GM10847 (cell line): ENCODE measurements around the gene FAM53B.

Source experiments
- POLR2A ChIP-seq: IDR thresholded peaks from 2 replicates; pipeline ENCODE4 v1.6.1; 2011; ENCODE audit not compliant: insufficient read length; ENCODE audit errors: extremely low read depth

The FAM53B gene

GRCh38 chr10:124699471-124700292 is 44.5 kb downstream of the FAM53B start:
- no peak for TF ChIP-seq POLR2A

- TF ChIP-seq POLR2A: no peak
These were observed 45.4 kb downstream of the FAM53B start for GRCh38 chr10:124698545-124699469.

GRCh38 chr10:124697837-124698544 is 46.2 kb downstream of the FAM53B start:
- TF ChIP-seq POLR2A: no peak

GRCh38 chr10:124697443-124697836 is 46.7 kb downstream of the FAM53B start:
- TF ChIP-seq POLR2A: no peak

- peak; percentile 29 for TF ChIP-seq POLR2A
These were observed 47.5 kb downstream of the FAM53B start for GRCh38 chr10:124696446-124697392.

GRCh38 chr10:124695259-124695658 is 48.9 kb downstream of the FAM53B start:
- TF ChIP-seq POLR2A: no peak

GRCh38 chr10:124694481-124695220 is 49.5 kb downstream of the FAM53B start:
- TF ChIP-seq POLR2A: no peak

- no peak for TF ChIP-seq POLR2A
These were observed 50.3 kb downstream of the FAM53B start for GRCh38 chr10:124693801-124694416.

GRCh38 chr10:124693396-124693795 is 50.8 kb downstream of the FAM53B start:
- no peak for TF ChIP-seq POLR2A

GRCh38 chr10:124692100-124692446 is 52.1 kb downstream of the FAM53B start:
- TF ChIP-seq POLR2A: no peak

- TF ChIP-seq POLR2A: no peak
These were observed 52.6 kb downstream of the FAM53B start for GRCh38 chr10:124691421-124692099.

GRCh38 chr10:124691002-124691401 is 53.2 kb downstream of the FAM53B start:
- no peak for TF ChIP-seq POLR2A
